ENCODE data around the gene KCNG1.
"Not testable (repeated sequence)": the region's sequence is repeated elsewhere in the genome, so short reads cannot be mapped to it uniquely, and the experiment has no call there.

Gene KCNG1

GRCh38 chr20:50982363-50982762 is 40.5 kb downstream of the KCNG1 start:
- DNase-seq: no peak

DNA sequence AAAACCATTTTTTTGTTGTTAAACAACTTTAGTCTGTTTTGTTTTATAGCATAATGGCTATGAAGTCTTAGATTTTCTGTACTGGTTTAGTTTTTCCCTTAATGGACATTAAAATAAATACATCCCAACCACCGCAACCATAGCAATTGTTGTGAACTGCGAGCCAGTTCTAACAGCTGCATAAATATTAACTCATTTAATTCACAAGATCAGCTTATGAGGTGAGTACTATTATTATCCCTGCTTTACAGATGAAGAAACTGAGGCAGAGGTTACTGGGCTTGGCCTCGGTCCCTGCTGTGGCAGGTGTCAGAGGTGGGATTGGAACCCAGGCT is 41.2 kb downstream of the KCNG1 start:
- DNase-seq: no peak

GRCh38 chr20:50980851-50981713 is 41.8 kb downstream of the KCNG1 start:
- peak; percentile 33 for DNase-seq

- no peak for DNase-seq
Measured at GRCh38 chr20:50980071-50980681, 42.7 kb downstream of the KCNG1 start.

GRCh38 chr20:50978533-50978932 is 44.4 kb downstream of the KCNG1 start:
- not testable (repeated sequence) for DNase-seq

- no peak for DNase-seq
Measured at GRCh38 chr20:50977066-50978021, 45.6 kb downstream of the KCNG1 start.

DNA sequence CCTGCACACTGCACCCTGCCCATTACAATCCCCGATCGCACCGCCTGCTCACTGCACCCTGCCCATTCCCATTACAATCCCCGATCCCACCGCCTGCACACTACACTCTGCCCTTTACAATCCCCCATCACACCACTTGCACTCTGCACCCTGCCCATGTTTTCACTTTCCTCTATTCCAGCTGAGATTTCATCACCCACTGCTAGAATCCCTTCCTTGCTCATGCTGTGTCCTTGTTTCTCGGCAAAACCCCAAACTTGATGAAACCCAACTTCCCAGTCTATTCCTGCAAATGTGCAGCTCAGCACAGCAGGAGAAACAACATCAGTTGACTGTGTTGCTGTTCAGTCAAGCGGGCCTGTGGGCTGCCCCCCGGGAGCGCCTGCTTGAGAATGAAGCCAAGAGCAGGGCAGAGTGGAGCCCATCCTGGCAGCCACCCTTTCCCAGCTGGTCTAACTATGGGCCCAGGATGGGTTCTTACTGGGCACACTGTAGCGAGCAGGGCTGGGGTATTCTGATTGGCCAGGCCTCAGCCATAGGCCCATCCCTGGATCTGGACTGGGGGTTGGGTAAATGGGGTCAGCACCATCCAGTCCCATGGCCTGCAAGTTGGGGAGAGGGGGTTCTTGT is 47.1 kb downstream of the KCNG1 start:
- no peak for DNase-seq

DNA sequence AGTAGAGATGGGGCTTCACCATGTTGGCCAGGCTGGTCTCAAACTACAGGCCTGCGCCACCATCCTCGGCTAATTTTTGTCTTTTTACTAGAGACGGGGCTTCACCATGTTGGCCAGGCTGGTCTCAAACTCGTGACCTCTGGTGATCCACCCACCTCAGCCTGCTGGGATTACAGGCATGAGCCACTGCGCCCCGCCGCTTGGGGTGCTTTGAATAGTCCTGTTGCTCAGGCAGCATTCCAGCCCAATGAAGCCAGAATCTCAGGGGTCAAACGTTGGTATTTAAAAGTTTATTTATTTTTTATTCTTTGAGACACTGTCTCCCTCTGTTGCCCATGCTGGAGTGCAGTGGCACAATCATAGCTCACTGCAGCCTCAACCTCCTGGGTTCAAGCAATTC is 53.0 kb downstream of the KCNG1 start:
- no peak for DNase-seq

- no peak for DNase-seq
Measured at GRCh38 chr20:50969435-50969834, 53.5 kb downstream of the KCNG1 start.

DNA sequence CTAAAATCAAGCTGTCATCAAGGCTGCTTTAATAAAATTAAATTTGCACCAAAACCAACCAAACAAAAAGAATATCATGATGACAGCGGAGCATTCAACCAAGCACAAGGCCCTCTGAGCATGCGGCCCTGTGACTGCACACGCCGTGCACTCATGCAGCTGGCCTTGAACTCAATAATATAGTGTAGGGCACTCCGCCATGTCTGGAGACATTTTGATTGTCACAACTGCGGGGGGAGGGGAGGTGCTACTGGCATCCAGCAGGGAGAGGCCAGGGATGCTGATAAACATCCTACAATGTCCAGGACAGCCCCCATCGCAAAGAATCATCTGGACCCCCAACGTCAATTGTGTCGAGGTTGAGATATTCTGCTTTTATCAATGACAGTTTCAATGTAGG is 54.6 kb downstream of the KCNG1 start:
- no peak for DNase-seq

DNA sequence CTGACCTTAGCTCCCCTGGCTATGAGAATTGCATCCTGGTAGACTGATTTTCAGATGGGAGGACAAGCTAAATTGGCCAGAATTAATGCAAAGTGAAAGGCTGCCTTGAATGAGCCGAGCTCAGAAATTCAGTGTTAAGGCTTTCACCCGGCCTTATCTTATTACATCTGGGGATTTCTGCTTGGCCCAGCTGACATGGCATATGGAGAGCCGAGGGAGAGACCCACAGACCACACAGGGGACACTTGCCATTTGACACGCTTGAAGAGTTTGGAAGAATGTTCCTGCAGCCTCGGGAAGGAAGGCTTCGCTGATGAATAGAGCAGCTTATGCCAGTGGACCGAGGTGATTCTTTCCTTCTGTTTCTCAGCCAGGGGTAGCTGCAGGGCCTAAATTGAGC is 55.3 kb downstream of the KCNG1 start:
- DNase-seq: peak; percentile 28

DNA sequence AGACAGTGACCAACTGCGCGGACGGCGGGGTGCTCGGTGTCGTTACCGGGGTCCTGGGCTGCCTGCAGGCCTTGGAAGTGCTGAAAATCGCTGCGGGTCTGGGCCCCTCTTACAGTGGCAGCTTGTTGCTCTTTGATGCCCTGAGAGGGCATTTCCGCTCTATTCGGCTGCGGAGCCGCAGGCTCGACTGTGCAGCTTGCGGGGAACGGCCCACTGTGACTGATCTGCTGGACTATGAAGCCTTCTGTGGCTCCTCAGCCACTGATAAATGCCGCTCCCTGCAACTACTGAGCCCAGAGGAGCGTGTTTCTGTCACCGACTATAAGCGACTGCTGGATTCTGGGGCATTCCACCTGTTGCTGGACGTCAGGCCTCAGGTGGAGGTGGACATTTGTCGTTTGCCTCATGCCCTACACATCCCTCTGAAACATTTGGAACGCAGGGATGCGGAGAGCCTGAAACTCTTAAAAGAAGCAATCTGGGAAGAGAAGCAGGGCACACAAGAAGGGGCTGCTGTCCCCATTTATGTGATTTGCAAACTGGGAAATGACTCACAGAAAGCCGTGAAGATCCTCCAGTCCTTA is 63.3 kb downstream of the KCNG1 start:
- no peak for DNase-seq

DNA sequence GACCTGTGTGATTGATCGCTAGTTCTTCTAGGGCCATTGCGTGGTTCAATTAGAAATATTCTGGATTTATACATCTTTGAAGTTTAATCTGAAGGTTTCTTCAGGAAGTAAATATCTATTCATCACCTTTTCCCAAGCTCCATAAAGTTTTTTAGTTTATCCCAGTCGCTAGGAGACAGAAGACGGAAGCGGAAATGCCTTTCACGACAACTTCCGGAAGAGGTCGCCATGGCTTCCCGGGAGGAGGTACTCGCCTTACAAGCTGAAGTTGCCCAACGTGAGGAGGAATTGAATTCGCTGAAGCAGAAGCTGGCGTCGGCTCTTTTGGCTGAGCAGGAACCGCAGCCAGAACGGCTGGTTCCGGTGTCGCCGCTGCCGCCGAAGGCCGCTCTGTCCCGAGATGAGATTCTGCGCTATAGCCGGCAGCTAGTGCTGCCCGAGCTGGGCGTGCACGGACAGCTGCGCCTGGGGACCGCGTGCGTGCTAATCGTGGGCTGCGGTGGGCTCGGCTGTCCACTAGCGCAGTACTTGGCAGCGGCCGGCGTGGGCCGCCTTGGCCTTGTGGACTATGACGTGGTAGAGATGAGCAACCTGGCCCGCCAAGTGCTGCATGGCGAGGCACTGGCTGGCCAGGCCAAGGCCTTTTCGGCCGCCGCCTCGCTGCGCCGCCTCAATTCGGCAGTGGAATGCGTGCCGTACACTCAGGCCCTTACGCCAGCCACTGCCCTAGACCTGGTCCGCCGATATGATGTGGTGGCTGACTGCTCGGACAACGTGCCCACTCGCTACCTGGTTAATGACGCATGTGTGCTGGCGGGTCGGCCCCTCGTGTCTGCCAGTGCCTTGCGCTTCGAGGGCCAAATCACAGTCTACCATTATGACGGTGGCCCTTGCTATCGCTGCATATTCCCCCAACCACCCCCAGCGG is 64.0 kb downstream of the KCNG1 start, which contains the start of gene MOCS3:
TSS of gene MOCS3 (plus strand) at position 204 of the 928 bp plus-strand sequence. CDS start at position 229, 25 bp downstream.
- peak; percentile 96 for DNase-seq

GRCh38 chr20:50957798-50958614 is 64.9 kb downstream of the KCNG1 start, which contains the start of gene DPM1:
DPM1 (minus strand) TSS chr20:50958532; CDS start chr20:50958523, 9 bp downstream.
- peak; percentile 95 for DNase-seq

GRCh38 chr20:50957276-50957675 is 65.6 kb downstream of the KCNG1 start:
- DNase-seq: no peak

DNA sequence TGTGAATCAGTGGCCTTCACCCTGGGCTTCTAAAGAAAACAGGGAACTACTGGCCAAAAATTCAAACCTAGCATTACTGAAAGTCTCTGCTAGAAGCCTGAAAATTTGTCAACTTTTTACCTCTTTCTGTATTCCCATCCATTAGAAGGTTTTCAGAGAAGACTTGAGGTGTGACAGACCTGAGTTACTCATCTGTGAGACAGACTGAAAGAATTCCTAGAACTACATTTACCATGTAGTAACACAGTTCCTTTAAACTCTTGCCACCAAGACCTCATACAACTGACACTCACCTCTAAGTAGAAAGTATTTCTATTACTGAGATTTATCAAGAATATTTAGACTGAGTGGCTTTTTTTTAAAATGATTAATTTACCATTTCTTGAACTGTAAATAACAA is 69.1 kb downstream of the KCNG1 start:
- DNase-seq: no peak
